ENCODE results near the gene SLC16A13. TPM values are rescaled to one million over a fixed set of nuclear protein-coding genes. Genes with fewer than 3 reads are reported as not detected.

The SLC16A13 gene
- total and polyA plus RNA-seq, 2 donors (not counting 3 experiments of a cell fraction or from before 2014, with no cell fraction given) = 16.8 to 24.7 TPM

DNA sequence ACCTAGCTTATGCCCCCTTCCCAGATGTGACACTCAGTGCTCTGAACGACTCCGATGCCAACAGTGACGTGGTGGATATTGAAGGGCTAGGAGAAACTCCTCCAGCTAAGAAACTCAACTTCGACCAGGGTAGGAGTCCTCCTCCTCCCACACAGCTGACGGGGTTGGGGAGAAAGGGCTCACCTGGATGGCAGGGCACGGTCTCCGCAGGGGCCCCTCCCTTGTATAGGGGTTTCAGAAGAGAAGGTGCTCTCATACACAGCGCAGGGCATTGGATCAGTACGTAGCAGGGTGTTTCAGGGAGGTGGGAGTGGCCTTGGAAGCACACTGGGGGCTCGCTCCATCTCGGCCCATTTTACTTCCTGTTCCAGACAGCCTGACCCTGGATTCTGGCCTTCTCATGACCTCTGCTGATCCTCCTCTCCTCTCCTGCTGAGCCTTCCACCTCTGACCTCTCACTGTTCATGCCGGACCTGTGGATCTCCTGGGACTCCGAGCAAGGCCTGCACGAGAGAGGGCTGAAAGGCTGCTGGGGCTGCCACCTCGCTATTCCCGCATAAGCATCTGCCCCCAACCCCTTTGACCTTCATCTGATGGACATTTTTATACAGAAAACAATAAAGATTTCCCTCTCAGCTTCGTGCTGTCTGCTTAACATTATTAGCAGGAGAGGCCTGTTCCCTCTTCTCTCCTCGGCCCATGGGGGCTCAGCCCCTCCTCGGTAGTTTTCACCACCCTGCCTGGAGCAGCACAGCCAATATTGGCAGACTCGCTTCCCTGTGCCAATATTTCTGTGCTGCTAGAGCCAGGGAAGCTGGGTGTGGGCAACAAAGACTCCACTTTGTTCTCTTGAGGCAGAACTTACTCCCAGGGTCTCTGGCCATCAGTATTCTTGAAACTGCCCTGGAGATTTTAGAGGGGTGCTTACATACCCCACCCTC is 18.7 kb upstream of the SLC16A13 start:
- Histone ChIP-seq H3K9me3 (replicated peaks; ENCODE audit: control insufficient read depth, insufficient read depth, low read length) (no peaks in the 10 kb centered on the region), H3K79me2 (ENCODE audit: control insufficient read depth, insufficient read depth, low read length) (peaks cover 22% of the 10 kb centered on the region), H3K36me3 (ENCODE audit: control insufficient read depth in 2 of 2, extremely low read depth in 1 of 2, insufficient read depth in 2 of 2, low read length in 2 of 2) (peaks cover 0 to 3% of the 10 kb centered on the region in 2 experiments), H3K4me1 (ENCODE audit: control insufficient read depth, extremely low read depth, insufficient read depth, low read length) (peaks cover 51% of the 10 kb centered on the region), H3K9me1 (replicated peaks; ENCODE audit: control insufficient read depth, extremely low read depth, insufficient read depth, low read length) (no peaks in the 10 kb centered on the region), H3K4me3 (replicated peaks in 1 of 3; ENCODE audit: insufficient read depth in 1 of 3, low read depth in 1 of 3, low read length in 3 of 3) (no peak overlapping the region), H3K9ac (replicated peaks; ENCODE audit: extremely low read depth, insufficient read depth, low read length) (no peak overlapping the region), H3K27me3 (ENCODE audit: control insufficient read depth in 2 of 2, insufficient read depth in 2 of 2, low read length in 2 of 2) (no peaks in the 10 kb centered on the region), H3K27ac (ENCODE audit: insufficient read depth, low read depth, low read length) (no peak overlapping the region), H3K4me2 (ENCODE audit: insufficient read depth, low read length) (no peak overlapping the region), H4K20me1 (replicated peaks; ENCODE audit: control insufficient read depth, extremely low read depth, insufficient read depth, low read length) (no peaks in the 10 kb centered on the region), H2AFZ (ENCODE audit: low read depth, low read length) (no peak overlapping the region)
- TF ChIP-seq EZH2 (IDR thresholded peaks at IDR 0.05; ENCODE audit: borderline replicate concordance, low read depth, low read length, severe bottlenecking) = no peak
- no peak for TF ChIP-seq JUN (IDR thresholded peaks at IDR 0.05; ENCODE audit: borderline replicate concordance, insufficient read depth, insufficient read length, low read depth)
- TF ChIP-seq POLR2A (IDR thresholded peaks at IDR 0.05; ENCODE audit: low read depth, low read length) = no peak
- TF ChIP-seq GATA2 (IDR thresholded peaks at IDR 0.05; ENCODE audit: insufficient read depth, insufficient read length, low read depth, low read length) = no peak
- TF ChIP-seq, protein P1, sequence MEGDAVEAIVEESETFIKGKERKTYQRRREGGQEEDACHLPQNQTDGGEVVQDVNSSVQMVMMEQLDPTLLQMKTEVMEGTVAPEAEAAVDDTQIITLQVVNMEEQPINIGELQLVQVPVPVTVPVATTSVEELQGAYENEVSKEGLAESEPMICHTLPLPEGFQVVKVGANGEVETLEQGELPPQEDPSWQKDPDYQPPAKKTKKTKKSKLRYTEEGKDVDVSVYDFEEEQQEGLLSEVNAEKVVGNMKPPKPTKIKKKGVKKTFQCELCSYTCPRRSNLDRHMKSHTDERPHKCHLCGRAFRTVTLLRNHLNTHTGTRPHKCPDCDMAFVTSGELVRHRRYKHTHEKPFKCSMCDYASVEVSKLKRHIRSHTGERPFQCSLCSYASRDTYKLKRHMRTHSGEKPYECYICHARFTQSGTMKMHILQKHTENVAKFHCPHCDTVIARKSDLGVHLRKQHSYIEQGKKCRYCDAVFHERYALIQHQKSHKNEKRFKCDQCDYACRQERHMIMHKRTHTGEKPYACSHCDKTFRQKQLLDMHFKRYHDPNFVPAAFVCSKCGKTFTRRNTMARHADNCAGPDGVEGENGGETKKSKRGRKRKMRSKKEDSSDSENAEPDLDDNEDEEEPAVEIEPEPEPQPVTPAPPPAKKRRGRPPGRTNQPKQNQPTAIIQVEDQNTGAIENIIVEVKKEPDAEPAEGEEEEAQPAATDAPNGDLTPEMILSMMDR (IDR thresholded peaks at IDR 0.05; ENCODE audit: extremely low read depth in 1 of 2, insufficient read depth in 1 of 2, low read depth in 1 of 2, low read length in 2 of 2) = no peak
- intact Hi-C loops (cut with micrococcal nuclease) = no loop called here
- no peak for DNase-seq (ENCODE audit: low read depth, low spot score)
- ChIA-PET CTCF (interaction anchor here (1.2 to 5.2 kb wide), 3 partner anchors 103 to 107 kb away, joined by 5 to 58 read pairs (median 6); no protein-coding TSS in a partner anchor), POLR2A (no interaction called here)
- no TSS peak for BruUV-seq (replicated peaks)
- no peak for FAIRE-seq
- dilution Hi-C loops (cut with MboI; ENCODE audit: extremely low pct_ligation_motif_present, low sequenced_read_pairs) = no loop called here
